ENCODE measurements around the gene SMIM9. TPM values are rescaled to one million over a fixed set of nuclear protein-coding genes. Genes with fewer than 3 reads are reported as not detected.

The SMIM9 gene
- total and polyA plus RNA-seq, 12 donors: 0.28 to 0.47 (median 0.28) TPM; not detected in 9

GRCh38 chrX:154799556-154800348, 34.7 kb downstream of the SMIM9 start:
- no peaks in the 10 kb centered on the region for H3K9me3 ChIP-seq
- WGBS, 2 donors: 46 to 55% methylated on average over 9 of the region's 9 CpGs
- peaks cover 0 to 44% (median 11%) of the 10 kb centered on the region in 9 donors for H3K4me1 ChIP-seq
- no peak for DNase-seq
- peak overlapping the region in 1 of 10 donors; percentile 9 for H3K4me3 ChIP-seq
- H3K27me3 ChIP-seq: no peaks in the 10 kb centered on the region
- intact Hi-C loops (cut with DNase I): no loop called here
- no peak for TF ChIP-seq CTCF (IDR thresholded peaks at IDR 0.05)
- H3K36me3 ChIP-seq: no peaks in the 10 kb centered on the region
- peak in 4 of 8 donors; percentile 16 to 37 (median 34) for ATAC-seq
- H3K27ac ChIP-seq: peak overlapping the region in 5 of 10 donors; percentile 3 to 88 (median 50)

GRCh38 chrX:154797006-154797405, 37.5 kb downstream of the SMIM9 start:
- peaks cover 0 to 39% (median 11%) of the 10 kb centered on the region in 9 donors for H3K4me1 ChIP-seq
- peak overlapping the region in 1 of 10 donors; percentile 1 for H3K27ac ChIP-seq
- H3K4me3 ChIP-seq: no peak overlapping the region
- no peak for ATAC-seq
- no peaks in the 10 kb centered on the region for H3K9me3 ChIP-seq
- intact Hi-C loops (cut with DNase I): no loop called here
- no peak for DNase-seq
- no peaks in the 10 kb centered on the region for H3K27me3 ChIP-seq
- TF ChIP-seq CTCF (IDR thresholded peaks at IDR 0.05): no peak
- H3K36me3 ChIP-seq: no peaks in the 10 kb centered on the region
- WGBS, 2 donors: 66% methylated on average over 6 of the region's 6 CpGs

GRCh38 chrX:154795016-154795415, 39.4 kb downstream of the SMIM9 start:
- 92 to 97% methylated on average over 2 of the region's 2 CpGs for WGBS, 2 donors
- intact Hi-C loops (cut with DNase I): no loop called here
- no peak overlapping the region for H3K4me3 ChIP-seq
- peak overlapping the region in 1 of 10 donors; percentile 64 for H3K27ac ChIP-seq
- DNase-seq (no peak), ATAC-seq (no peak)
- no peaks in the 10 kb centered on the region for H3K9me3 ChIP-seq
- H3K36me3 ChIP-seq: peaks cover 0 to 6% (median 0%) of the 10 kb centered on the region in 9 donors
- H3K4me1 ChIP-seq: peaks cover 0 to 25% (median 4%) of the 10 kb centered on the region in 9 donors
- no peak for TF ChIP-seq CTCF (IDR thresholded peaks at IDR 0.05)
- no peaks in the 10 kb centered on the region for H3K27me3 ChIP-seq

GRCh38 chrX:154793084-154793795, 41.2 kb downstream of the SMIM9 start:
- no peak overlapping the region for H3K4me3 ChIP-seq
- intact Hi-C loops (cut with DNase I): no loop called here
- no peak for ATAC-seq
- H3K36me3 ChIP-seq: peaks cover 0 to 15% (median 0%) of the 10 kb centered on the region in 9 donors
- DNase-seq: no peak
- no peaks in the 10 kb centered on the region for H3K27me3 ChIP-seq
- no peak for TF ChIP-seq CTCF (IDR thresholded peaks at IDR 0.05)
- WGBS, 2 donors: 91 to 94% methylated on average over 7 of the region's 7 CpGs
- H3K9me3 ChIP-seq: no peaks in the 10 kb centered on the region
- H3K27ac ChIP-seq: no peak overlapping the region
- H3K4me1 ChIP-seq: peaks cover 0 to 8% (median 0%) of the 10 kb centered on the region in 9 donors

Data from heart right ventricle (tissue), 16 donors.